NOMO-1 treated with dmso at 0.1 percent for 144 hours (cell line): ENCODE results near the gene DUOX2.
"Not testable (repeated sequence)": the region's sequence is repeated elsewhere in the genome, so short reads cannot be mapped to it uniquely, and the experiment has no call there.

Source experiments
- DNase-seq: peaks from one replicate; lab custom pipeline; 2025; ENCODE audit not compliant: unreplicated experiment; lab: John Stamatoyannopoulos, UW

The DUOX2 gene

GRCh38 chr15:45102226-45102625 is 11.7 kb downstream of the DUOX2 start:
- no peak for DNase-seq

GRCh38 chr15:45101749-45102148 is 12.2 kb downstream of the DUOX2 start:
- DNase-seq: no peak

GRCh38 chr15:45100884-45101625 is 12.9 kb downstream of the DUOX2 start:
- no peak for DNase-seq

- DNase-seq: no peak
Observed at GRCh38 chr15:45099549-45100165, 14.3 kb downstream of the DUOX2 start.

- DNase-seq: no peak
Observed at GRCh38 chr15:45097466-45097865, 16.5 kb downstream of the DUOX2 start.

GRCh38 chr15:45095661-45096060 is 18.3 kb downstream of the DUOX2 start:
- DNase-seq: no peak

GRCh38 chr15:45094358-45094730 is 19.6 kb downstream of the DUOX2 start:
- DNase-seq: no peak

- no peak for DNase-seq
Observed at GRCh38 chr15:45093622-45094357, 20.2 kb downstream of the DUOX2 start.

GRCh38 chr15:45093013-45093412 is 21.0 kb downstream of the DUOX2 start:
- DNase-seq: no peak

- DNase-seq: no peak
Observed at GRCh38 chr15:45091576-45091975, 22.4 kb downstream of the DUOX2 start.

GRCh38 chr15:45091161-45091560 is 22.8 kb downstream of the DUOX2 start:
- no peak for DNase-seq

GRCh38 chr15:45089712-45090373 is 24.1 kb downstream of the DUOX2 start:
- no peak for DNase-seq

- no peak for DNase-seq
Observed at GRCh38 chr15:45088801-45089711, 24.9 kb downstream of the DUOX2 start.

GRCh38 chr15:45087513-45087912 is 26.5 kb downstream of the DUOX2 start:
- DNase-seq: no peak

GRCh38 chr15:45084163-45084562 is 29.8 kb downstream of the DUOX2 start:
- DNase-seq: no peak

GRCh38 chr15:45083223-45083622 is 30.7 kb downstream of the DUOX2 start:
- DNase-seq: no peak

GRCh38 chr15:45082412-45082811 is 31.6 kb downstream of the DUOX2 start:
- not testable (repeated sequence) for DNase-seq

GRCh38 chr15:45080593-45080992 is 33.4 kb downstream of the DUOX2 start:
- not testable (repeated sequence) for DNase-seq

GRCh38 chr15:45079628-45080246 is 34.2 kb downstream of the DUOX2 start:
- DNase-seq: not testable (repeated sequence)

GRCh38 chr15:45079201-45079600 is 34.8 kb downstream of the DUOX2 start:
- DNase-seq: not testable (repeated sequence)
